IPS-20b (cell line): ENCODE measurements around the gene OR8G5.
"Not testable (repeated sequence)": the region's sequence is repeated elsewhere in the genome, so short reads cannot be mapped to it uniquely, and the experiment has no call there.

ENCODE experiments used
- H3K27ac ChIP-seq: one replicate; pipeline ENCODE4 v1.5.1; 2013; ENCODE audit warnings: low read length
- H3K27me3 ChIP-seq: 2 replicates; pipeline ENCODE4 v1.6.1; 2013; ENCODE audit warnings: mild to moderate bottlenecking, low read length, inconsistent platforms; ENCODE audit not compliant: insufficient read depth
- H3K36me3 ChIP-seq: 2 replicates; pipeline ENCODE4 v1.6.1; 2013; ENCODE audit warnings: low read depth, mild to moderate bottlenecking, inconsistent platforms, low read length, moderate library complexity; ENCODE audit not compliant: insufficient read depth
- H3K4me1 ChIP-seq: 2 replicates; pipeline ENCODE4 v1.6.1; 2013; ENCODE audit warnings: mild to moderate bottlenecking, control low read depth, inconsistent platforms, low read length, moderate library complexity; ENCODE audit not compliant: insufficient read depth
- H3K4me3 ChIP-seq: 2 replicates; pipeline ENCODE4 v1.5.1; 2013; ENCODE audit warnings: mild to moderate bottlenecking, low read length, inconsistent platforms
- H3K9ac ChIP-seq: 2 replicates; pipeline ENCODE4 v1.6.1; 2013; ENCODE audit warnings: low read depth, mild to moderate bottlenecking, inconsistent platforms, low read length, moderate library complexity
- H3K9me3 ChIP-seq: 2 replicates; pipeline ENCODE4 v1.6.1; 2013; ENCODE audit warnings: mild to moderate bottlenecking, low read depth, low read length, inconsistent platforms; ENCODE audit not compliant: insufficient read depth

The OR8G5 gene

GRCh38 chr11:124238512-124238911 lies 17.7 kb upstream of the OR8G5 start:
- H3K9me3 ChIP-seq = no peaks in the 10 kb centered on the region
- no peak overlapping the region for H3K27ac ChIP-seq
- no peaks in the 10 kb centered on the region for H3K36me3 ChIP-seq
- H3K4me3 ChIP-seq = no peak overlapping the region
- H3K4me1 ChIP-seq = no peaks in the 10 kb centered on the region
- H3K27me3 ChIP-seq = no peaks in the 10 kb centered on the region
- no peak overlapping the region for H3K9ac ChIP-seq

DNA sequence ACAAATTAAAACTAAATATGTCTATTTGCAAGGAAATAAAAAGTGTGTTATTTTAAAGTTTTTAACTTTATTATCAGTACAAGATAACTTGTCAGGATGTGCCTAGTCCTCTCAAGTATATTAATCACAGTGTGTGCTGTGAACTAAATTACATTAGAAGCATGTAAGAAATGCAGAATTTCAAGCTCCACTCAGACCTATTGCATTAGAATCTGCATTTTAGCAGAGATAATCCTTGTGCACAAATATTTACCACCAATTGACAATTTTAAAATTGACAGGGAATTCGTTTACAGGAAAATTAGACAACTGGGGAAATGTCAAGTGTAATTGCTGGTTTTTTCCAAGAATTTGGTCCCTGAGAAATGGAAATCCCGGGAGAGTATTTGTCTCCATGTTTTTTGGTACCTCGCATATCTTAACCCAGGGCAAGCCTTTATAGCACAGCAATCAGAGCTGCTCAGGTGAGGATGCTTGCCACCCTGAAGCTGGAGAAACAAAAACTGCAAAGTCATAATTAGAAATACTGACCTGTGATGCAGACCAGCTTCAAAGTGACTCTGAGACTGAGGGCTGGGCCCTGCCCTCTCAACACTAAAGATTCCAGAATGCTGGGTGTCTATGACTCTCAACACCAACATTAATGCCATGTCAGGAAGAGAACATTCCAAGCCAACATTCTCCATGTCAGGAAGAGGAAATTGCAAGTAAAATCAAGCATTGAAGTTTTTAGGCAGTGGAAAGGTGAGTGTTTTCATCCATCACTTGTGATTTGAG lies 15.4 kb upstream of the OR8G5 start, which contains the start of gene OR8G1:
OR8G1 (plus strand) TSS at position 475 of the 777 bp plus-strand sequence. CDS start 8,581 bp downstream, outside the sequence.
- H3K9me3 ChIP-seq = no peaks in the 10 kb centered on the region
- no peak within 1 kb of the TSS for H3K27ac ChIP-seq
- no peak within 1 kb of the TSS for H3K4me3 ChIP-seq
- H3K36me3 ChIP-seq = no peaks in the 10 kb centered on the region
- H3K4me1 ChIP-seq = no peaks in the 10 kb centered on the region
- no peaks in the 10 kb centered on the region for H3K27me3 ChIP-seq
- H3K9ac ChIP-seq = no peak within 1 kb of the TSS

DNA sequence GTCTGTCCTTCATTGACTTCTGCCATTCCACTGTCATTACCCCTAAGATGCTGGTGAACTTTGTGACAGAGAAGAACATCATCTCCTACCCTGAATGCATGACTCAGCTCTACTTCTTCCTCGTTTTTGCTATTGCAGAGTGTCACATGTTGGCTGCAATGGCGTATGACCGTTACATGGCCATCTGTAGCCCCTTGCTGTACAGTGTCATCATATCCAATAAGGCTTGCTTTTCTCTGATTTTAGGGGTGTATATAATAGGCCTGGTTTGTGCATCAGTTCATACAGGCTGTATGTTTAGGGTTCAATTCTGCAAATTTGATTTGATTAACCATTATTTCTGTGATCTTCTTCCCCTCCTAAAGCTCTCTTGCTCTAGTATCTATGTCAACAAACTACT lies 6.3 kb upstream of the OR8G5 start:
- H3K9me3 ChIP-seq, H3K4me3 ChIP-seq, H3K27me3 ChIP-seq, H3K36me3 ChIP-seq, H3K9ac ChIP-seq, H3K27ac ChIP-seq, H3K4me1 ChIP-seq: not testable (repeated sequence)

- not testable (repeated sequence) for H3K9me3 ChIP-seq, H3K27me3 ChIP-seq
Measured at GRCh38 chr11:124265041-124265440, 8.9 kb downstream of the OR8G5 start.

GRCh38 chr11:124270886-124271285 lies 14.7 kb downstream of the OR8G5 start:
- not testable (repeated sequence) for H3K4me3 ChIP-seq, H3K9me3 ChIP-seq, H3K27ac ChIP-seq, H3K36me3 ChIP-seq, H3K9ac ChIP-seq, H3K27me3 ChIP-seq
- peaks cover 16% of the 10 kb centered on the region; the same call in 1 of the 2 replicates for H3K4me1 ChIP-seq

More at GRCh38 chr11:124265041-124265440, 8.9 kb downstream of the OR8G5 start:
- not testable (repeated sequence) for H3K36me3 ChIP-seq, H3K4me1 ChIP-seq, H3K27ac ChIP-seq, H3K9ac ChIP-seq, H3K4me3 ChIP-seq

GRCh38 chr11:124274000-124274399 lies 17.8 kb downstream of the OR8G5 start:
- Histone ChIP-seq H3K36me3 (no peaks in the 10 kb centered on the region), H3K4me3 (peak overlapping the region; percentile 41)

GRCh38 chr11:124276081-124276480 lies 19.9 kb downstream of the OR8G5 start:
- Histone ChIP-seq H3K9me3 (no peaks in the 10 kb centered on the region), H3K4me3 (no peak overlapping the region), H3K9ac (no peak overlapping the region), H3K4me1 (peaks cover 16% of the 10 kb centered on the region; the same call in 1 of the 2 replicates), H3K36me3 (no peaks in the 10 kb centered on the region), H3K27me3 (no peaks in the 10 kb centered on the region), H3K27ac (no peak overlapping the region)

More at GRCh38 chr11:124274000-124274399, 17.8 kb downstream of the OR8G5 start:
- H3K9ac ChIP-seq = no peak overlapping the region
- peaks cover 16% of the 10 kb centered on the region; the same call in 1 of the 2 replicates for H3K4me1 ChIP-seq
- no peaks in the 10 kb centered on the region for H3K27me3 ChIP-seq
- no peak overlapping the region for H3K27ac ChIP-seq
- H3K9me3 ChIP-seq = no peaks in the 10 kb centered on the region

- no peaks in the 10 kb centered on the region for H3K9me3 ChIP-seq
- peaks cover 16% of the 10 kb centered on the region; the same call in 1 of the 2 replicates for H3K4me1 ChIP-seq
- no peak overlapping the region for H3K4me3 ChIP-seq
- no peak overlapping the region for H3K9ac ChIP-seq
- no peaks in the 10 kb centered on the region for H3K27me3 ChIP-seq
- H3K36me3 ChIP-seq = no peaks in the 10 kb centered on the region
- no peak overlapping the region for H3K27ac ChIP-seq
Measured at GRCh38 chr11:124277207-124277606, 21.0 kb downstream of the OR8G5 start.

DNA sequence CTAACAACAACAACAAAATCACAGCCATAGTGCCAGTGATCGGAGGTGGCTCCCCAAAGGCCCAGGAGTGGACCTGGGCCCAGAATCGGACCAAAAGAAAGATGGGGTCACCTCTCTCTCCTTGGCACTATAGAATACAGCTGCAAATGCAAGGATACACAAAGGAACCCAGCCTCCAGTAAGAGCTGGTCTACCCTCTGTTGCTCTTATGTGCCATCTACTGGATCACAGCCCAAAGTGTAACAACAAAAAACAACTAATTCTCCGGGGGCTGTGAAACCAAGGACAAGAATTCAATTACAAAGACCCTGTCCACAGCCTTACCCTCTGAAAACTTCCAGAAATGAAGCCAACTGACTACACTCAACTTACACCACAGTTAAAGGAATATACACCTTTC lies 21.6 kb downstream of the OR8G5 start:
- Histone ChIP-seq H3K27ac (no peak overlapping the region), H3K36me3 (no peaks in the 10 kb centered on the region), H3K27me3 (no peaks in the 10 kb centered on the region), H3K4me3 (no peak overlapping the region), H3K9me3 (no peaks in the 10 kb centered on the region), H3K9ac (no peak overlapping the region), H3K4me1 (peaks cover 16% of the 10 kb centered on the region; the same call in 1 of the 2 replicates)

GRCh38 chr11:124278261-124278660 lies 22.1 kb downstream of the OR8G5 start:
- no peaks in the 10 kb centered on the region for H3K9me3 ChIP-seq
- no peaks in the 10 kb centered on the region for H3K27me3 ChIP-seq
- H3K4me1 ChIP-seq = peaks cover 12% of the 10 kb centered on the region; the same call in 1 of the 2 replicates
- no peak overlapping the region for H3K27ac ChIP-seq
- no peak overlapping the region for H3K9ac ChIP-seq
- H3K36me3 ChIP-seq = no peaks in the 10 kb centered on the region
- no peak overlapping the region for H3K4me3 ChIP-seq

GRCh38 chr11:124285610-124286344 lies 29.6 kb downstream of the OR8G5 start:
- H3K36me3 ChIP-seq = no peaks in the 10 kb centered on the region
- H3K4me3 ChIP-seq = no peak overlapping the region
- H3K9me3 ChIP-seq = peaks cover 4% of the 10 kb centered on the region; the same call in 1 of the 2 replicates
- no peak overlapping the region for H3K9ac ChIP-seq
- no peaks in the 10 kb centered on the region for H3K27me3 ChIP-seq
- no peaks in the 10 kb centered on the region for H3K4me1 ChIP-seq
- no peak overlapping the region for H3K27ac ChIP-seq

- no peaks in the 10 kb centered on the region for H3K4me1 ChIP-seq
- H3K27me3 ChIP-seq = no peaks in the 10 kb centered on the region
- no peak overlapping the region for H3K4me3 ChIP-seq
- H3K36me3 ChIP-seq = no peaks in the 10 kb centered on the region
- H3K27ac ChIP-seq = no peak overlapping the region
- no peak overlapping the region for H3K9ac ChIP-seq
- no peaks in the 10 kb centered on the region for H3K9me3 ChIP-seq
Measured at GRCh38 chr11:124294687-124295086, 38.5 kb downstream of the OR8G5 start.
